ENCODE results near the gene STARD4.

DNA sequence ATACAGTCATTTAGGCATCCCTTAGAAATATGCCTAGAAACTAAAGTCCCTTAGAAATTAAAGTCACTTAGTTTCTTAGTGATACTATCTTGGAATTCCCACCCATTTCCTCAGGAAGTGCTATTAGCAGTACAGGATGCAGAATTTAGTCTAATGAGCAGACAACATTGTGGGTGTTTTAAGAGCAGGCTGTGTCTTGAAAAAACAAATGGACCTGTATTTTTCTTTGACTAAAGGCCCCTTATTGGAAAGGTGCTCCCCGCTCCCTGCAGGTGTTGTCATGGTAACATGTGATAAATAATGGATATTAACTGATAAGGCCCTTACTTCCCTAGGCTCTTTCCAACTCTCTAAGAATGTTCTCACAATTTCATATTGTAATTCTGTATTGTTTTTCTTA lies 38.8 kb upstream of the STARD4 start:
- TF ChIP-seq CTCF (IDR thresholded peaks at IDR 0.05) (no peak), POLR2A (IDR thresholded peaks at IDR 0.05) (no peak)
